HepG2 (cell line): ENCODE results near the gene SYT8. TPM values are rescaled to one million over a fixed set of nuclear protein-coding genes. Genes with fewer than 3 reads are reported as not detected.

Experiments used
- GLI4 ChIP-seq: sonication (generic); formaldehyde crosslinking; IDR thresholded peaks from 2 replicates; pipeline ENCODE4 v1.5.1; 2020; ENCODE audit warnings: missing genetic modification reagents, mild to moderate bottlenecking, moderate library complexity, borderline replicate concordance
- HMG20B ChIP-seq: conservative IDR thresholded peaks from 2 replicates; pipeline ENCODE4 v1.6.1; 2016; ENCODE audit warnings: missing genetic modification reagents, missing compliant biosample characterization
- HNF4A ChIP-seq: sonication (generic); formaldehyde crosslinking; IDR thresholded peaks from 2 replicates; pipeline ENCODE4 v1.4.0; 2020; ENCODE audit warnings: missing genetic modification reagents
- KLF6 ChIP-seq: IDR thresholded peaks from 2 replicates; pipeline ENCODE4 v1.8.0; 2016; ENCODE audit warnings: missing biosample characterization, missing genetic modification reagents
- MIXL1 ChIP-seq: IDR thresholded peaks from 2 replicates; pipeline ENCODE4 v1.6.1; 2016
- RARA ChIP-seq: IDR thresholded peaks from 2 replicates; pipeline ENCODE4 v1.6.1; 2016; ENCODE audit warnings: missing genetic modification reagents, missing compliant biosample characterization
- ZFP90 ChIP-seq: sonication (generic); formaldehyde crosslinking; IDR thresholded peaks from 2 replicates; pipeline ENCODE4 v1.8.0; 2022; ENCODE audit warnings: missing genetic modification reagents, mild to moderate bottlenecking, inconsistent platforms, borderline replicate concordance
- ZFY ChIP-seq: sonication (generic); formaldehyde crosslinking; IDR thresholded peaks from 2 replicates; pipeline ENCODE4 v1.4.0; 2020; ENCODE audit warnings: missing genetic modification reagents
- ZNF343 ChIP-seq: sonication (generic); formaldehyde crosslinking; IDR thresholded peaks from 2 replicates; pipeline ENCODE4 v1.4.0; 2020; ENCODE audit warnings: mild to moderate bottlenecking, missing genetic modification reagents
- polyA plus RNA-seq, 8 experiments: library from polyadenylated mRNA; depleted of rRNA in 3 of 8; stranded (reverse) in 7 of 8; unstranded in 1 of 8; fragments of >200 nt; fragmentation: Illumina TruSeq in 4 of 8; extraction: Trizol in 4 of 8; gene quantifications; 2 replicates each; pipeline versions ENCODE4 v1.2.1 to v1.2.3, GENCODE V29; 2011 to 2016; ENCODE audit warnings: low read depth in 4 of 8, missing spikeins in 1 of 8, mixed read lengths in 1 of 8; ENCODE audit not compliant: insufficient read depth in 1 of 8
- total RNA-seq, 5 experiments: library from RNA; depleted of rRNA; stranded (reverse); fragments of >200 nt; fragmentation: Illumina TruSeq; extraction: Trizol; gene quantifications; 2 replicates each; pipeline ENCODE4 v1.2.3, GENCODE V29; 2016; ENCODE audit warnings: low read depth in 1 of 5
- TF ChIP-seq, protein P1 (sequence below): sonication (generic); formaldehyde crosslinking; IDR thresholded peaks from 2 replicates; pipeline ENCODE4; 2020; ENCODE audit warnings: missing genetic modification reagents, mild to moderate bottlenecking, borderline replicate concordance
- TF ChIP-seq, protein P2 (sequence below): IDR thresholded peaks from 2 replicates; pipeline ENCODE4 v1.6.1; 2012; ENCODE audit warnings: low read depth, low read length, improper control_type of control experiment
- TF ChIP-seq, protein P3 (sequence below): IDR thresholded peaks from 2 replicates; pipeline ENCODE4 v1.6.1; 2016; ENCODE audit warnings: low read depth
- TF ChIP-seq, protein P4 (sequence below): sonication (generic); formaldehyde crosslinking; IDR thresholded peaks from 2 replicates; pipeline ENCODE4 v1.8.1; 2023; ENCODE audit warnings: mild to moderate bottlenecking, inconsistent platforms, moderate library complexity, missing genetic modification reagents, borderline replicate concordance
- TF ChIP-seq, protein P5 (sequence below): sonication (generic); formaldehyde crosslinking; IDR thresholded peaks from 2 replicates; pipeline ENCODE4 v1.8.1; 2023; ENCODE audit warnings: mild to moderate bottlenecking, missing genetic modification reagents
- TF ChIP-seq, protein P6 (sequence below): sonication (generic); formaldehyde crosslinking; IDR thresholded peaks from 2 replicates; pipeline ENCODE4 v1.4.0; 2020; ENCODE audit warnings: missing genetic modification reagents

SYT8 gene
- total and polyA plus RNA-seq, 2 of the 13 experiments (the other 11 are each of a cell fraction or from before 2014, with no cell fraction given) = 0.60 to 2.3 TPM

DNA sequence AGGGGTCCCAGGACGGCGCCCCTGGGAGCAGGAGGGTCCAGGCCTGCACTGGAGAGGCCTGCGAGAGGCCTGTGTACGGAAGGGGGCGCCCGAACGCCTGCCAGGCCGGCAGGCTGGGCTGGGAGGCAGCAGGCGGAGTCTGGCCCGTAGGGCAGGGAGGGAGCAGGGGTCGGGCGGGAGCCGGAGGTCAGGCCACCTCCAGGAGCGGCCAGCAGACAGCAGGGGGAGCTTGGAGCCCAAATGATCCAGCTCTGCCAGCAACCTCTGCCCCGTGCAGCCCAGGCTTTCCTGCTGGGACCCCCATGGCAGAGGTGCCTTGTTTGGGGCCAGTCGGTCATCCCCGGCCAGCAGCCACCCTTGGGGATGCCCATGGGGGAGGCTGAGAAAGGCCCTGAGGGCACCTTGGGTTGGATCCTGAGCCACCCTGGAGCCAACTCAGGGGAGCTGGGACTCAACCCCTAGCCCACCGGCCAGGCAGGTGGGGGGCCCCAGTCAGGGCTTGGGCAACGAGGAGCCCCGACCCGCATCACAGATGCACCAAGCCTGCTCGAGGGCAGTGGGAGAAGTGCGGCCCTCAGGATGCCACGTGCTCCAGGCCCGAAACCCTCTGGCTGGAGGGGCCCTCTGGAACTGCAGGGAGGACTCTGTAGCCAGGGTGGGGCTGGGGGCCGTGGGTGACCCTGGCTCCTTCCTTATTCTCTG is 9.6 kb upstream of the SYT8 start (continued):
- TF ChIP-seq, protein P1, sequence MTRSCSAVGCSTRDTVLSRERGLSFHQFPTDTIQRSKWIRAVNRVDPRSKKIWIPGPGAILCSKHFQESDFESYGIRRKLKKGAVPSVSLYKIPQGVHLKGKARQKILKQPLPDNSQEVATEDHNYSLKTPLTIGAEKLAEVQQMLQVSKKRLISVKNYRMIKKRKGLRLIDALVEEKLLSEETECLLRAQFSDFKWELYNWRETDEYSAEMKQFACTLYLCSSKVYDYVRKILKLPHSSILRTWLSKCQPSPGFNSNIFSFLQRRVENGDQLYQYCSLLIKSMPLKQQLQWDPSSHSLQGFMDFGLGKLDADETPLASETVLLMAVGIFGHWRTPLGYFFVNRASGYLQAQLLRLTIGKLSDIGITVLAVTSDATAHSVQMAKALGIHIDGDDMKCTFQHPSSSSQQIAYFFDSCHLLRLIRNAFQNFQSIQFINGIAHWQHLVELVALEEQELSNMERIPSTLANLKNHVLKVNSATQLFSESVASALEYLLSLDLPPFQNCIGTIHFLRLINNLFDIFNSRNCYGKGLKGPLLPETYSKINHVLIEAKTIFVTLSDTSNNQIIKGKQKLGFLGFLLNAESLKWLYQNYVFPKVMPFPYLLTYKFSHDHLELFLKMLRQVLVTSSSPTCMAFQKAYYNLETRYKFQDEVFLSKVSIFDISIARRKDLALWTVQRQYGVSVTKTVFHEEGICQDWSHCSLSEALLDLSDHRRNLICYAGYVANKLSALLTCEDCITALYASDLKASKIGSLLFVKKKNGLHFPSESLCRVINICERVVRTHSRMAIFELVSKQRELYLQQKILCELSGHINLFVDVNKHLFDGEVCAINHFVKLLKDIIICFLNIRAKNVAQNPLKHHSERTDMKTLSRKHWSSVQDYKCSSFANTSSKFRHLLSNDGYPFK (CRISPR knock-in tag) = no peak
- TF ChIP-seq ZFY (CRISPR knock-in tag) = peak; percentile 74
- TF ChIP-seq, protein P2, sequence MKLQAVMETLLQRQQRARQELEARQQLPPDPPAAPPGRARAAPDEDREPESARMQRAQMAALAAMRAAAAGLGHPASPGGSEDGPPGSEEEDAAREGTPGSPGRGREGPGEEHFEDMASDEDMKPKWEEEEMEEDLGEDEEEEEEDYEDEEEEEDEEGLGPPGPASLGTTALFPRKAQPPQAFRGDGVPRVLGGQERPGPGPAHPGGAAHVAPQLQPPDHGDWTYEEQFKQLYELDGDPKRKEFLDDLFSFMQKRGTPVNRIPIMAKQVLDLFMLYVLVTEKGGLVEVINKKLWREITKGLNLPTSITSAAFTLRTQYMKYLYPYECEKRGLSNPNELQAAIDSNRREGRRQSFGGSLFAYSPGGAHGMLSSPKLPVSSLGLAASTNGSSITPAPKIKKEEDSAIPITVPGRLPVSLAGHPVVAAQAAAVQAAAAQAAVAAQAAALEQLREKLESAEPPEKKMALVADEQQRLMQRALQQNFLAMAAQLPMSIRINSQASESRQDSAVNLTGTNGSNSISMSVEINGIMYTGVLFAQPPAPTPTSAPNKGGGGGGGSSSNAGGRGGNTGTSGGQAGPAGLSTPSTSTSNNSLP = no peak
- TF ChIP-seq, protein P3, sequence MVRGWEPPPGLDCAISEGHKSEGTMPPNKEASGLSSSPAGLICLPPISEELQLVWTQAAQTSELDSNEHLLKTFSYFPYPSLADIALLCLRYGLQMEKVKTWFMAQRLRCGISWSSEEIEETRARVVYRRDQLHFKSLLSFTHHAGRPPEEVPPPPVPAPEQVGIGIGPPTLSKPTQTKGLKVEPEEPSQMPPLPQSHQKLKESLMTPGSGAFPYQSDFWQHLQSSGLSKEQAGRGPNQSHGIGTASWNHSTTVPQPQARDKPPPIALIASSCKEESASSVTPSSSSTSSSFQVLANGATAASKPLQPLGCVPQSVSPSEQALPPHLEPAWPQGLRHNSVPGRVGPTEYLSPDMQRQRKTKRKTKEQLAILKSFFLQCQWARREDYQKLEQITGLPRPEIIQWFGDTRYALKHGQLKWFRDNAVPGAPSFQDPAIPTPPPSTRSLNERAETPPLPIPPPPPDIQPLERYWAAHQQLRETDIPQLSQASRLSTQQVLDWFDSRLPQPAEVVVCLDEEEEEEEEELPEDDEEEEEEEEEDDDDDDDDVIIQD (CRISPR knock-in tag) = 0 out of 2 replicates have a peak, but pooled peaks have one; percentile 36
- TF ChIP-seq, protein P4, sequence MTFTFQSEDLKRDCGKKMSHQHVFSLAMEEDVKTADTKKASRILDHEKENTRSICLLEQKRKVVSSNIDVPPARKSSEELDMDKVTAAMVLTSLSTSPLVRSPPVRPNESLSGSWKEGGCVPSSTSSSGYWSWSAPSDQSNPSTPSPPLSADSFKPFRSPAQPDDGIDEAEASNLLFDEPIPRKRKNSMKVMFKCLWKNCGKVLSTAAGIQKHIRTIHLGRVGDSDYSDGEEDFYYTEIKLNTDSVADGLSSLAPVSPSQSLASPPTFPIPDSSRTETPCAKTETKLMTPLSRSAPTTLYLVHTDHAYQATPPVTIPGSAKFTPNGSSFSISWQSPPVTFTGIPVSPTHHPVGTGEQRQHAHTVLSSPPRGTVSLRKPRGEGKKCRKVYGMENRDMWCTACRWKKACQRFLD (CRISPR knock-in tag) = 0 out of 2 replicates have a peak, but pooled peaks have one; percentile 61
- TF ChIP-seq RARA (CRISPR knock-in tag) = peak; percentile 67
- TF ChIP-seq, protein P5, sequence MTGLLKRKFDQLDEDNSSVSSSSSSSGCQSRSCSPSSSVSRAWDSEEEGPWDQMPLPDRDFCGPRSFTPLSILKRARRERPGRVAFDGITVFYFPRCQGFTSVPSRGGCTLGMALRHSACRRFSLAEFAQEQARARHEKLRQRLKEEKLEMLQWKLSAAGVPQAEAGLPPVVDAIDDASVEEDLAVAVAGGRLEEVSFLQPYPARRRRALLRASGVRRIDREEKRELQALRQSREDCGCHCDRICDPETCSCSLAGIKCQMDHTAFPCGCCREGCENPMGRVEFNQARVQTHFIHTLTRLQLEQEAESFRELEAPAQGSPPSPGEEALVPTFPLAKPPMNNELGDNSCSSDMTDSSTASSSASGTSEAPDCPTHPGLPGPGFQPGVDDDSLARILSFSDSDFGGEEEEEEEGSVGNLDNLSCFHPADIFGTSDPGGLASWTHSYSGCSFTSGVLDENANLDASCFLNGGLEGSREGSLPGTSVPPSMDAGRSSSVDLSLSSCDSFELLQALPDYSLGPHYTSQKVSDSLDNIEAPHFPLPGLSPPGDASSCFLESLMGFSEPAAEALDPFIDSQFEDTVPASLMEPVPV (CRISPR knock-in tag) = no peak
- TF ChIP-seq HMG20B (CRISPR knock-in tag) = no peak
- peak; percentile 80 for TF ChIP-seq ZFP90
- peak; percentile 89; the same call in 1 of the 2 replicates for TF ChIP-seq GLI4 (CRISPR knock-in tag)
- TF ChIP-seq, protein P6, sequence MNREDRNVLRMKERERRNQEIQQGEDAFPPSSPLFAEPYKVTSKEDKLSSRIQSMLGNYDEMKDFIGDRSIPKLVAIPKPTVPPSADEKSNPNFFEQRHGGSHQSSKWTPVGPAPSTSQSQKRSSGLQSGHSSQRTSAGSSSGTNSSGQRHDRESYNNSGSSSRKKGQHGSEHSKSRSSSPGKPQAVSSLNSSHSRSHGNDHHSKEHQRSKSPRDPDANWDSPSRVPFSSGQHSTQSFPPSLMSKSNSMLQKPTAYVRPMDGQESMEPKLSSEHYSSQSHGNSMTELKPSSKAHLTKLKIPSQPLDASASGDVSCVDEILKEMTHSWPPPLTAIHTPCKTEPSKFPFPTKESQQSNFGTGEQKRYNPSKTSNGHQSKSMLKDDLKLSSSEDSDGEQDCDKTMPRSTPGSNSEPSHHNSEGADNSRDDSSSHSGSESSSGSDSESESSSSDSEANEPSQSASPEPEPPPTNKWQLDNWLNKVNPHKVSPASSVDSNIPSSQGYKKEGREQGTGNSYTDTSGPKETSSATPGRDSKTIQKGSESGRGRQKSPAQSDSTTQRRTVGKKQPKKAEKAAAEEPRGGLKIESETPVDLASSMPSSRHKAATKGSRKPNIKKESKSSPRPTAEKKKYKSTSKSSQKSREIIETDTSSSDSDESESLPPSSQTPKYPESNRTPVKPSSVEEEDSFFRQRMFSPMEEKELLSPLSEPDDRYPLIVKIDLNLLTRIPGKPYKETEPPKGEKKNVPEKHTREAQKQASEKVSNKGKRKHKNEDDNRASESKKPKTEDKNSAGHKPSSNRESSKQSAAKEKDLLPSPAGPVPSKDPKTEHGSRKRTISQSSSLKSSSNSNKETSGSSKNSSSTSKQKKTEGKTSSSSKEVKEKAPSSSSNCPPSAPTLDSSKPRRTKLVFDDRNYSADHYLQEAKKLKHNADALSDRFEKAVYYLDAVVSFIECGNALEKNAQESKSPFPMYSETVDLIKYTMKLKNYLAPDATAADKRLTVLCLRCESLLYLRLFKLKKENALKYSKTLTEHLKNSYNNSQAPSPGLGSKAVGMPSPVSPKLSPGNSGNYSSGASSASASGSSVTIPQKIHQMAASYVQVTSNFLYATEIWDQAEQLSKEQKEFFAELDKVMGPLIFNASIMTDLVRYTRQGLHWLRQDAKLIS (CRISPR knock-in tag) = no peak
- peak; percentile 36; the same call in 1 of the 2 replicates for TF ChIP-seq ZNF343 (CRISPR knock-in tag)
- 0 out of 2 replicates have a peak, but pooled peaks have one; percentile 43 for TF ChIP-seq KLF6 (CRISPR knock-in tag)
- 0 out of 2 replicates have a peak, but pooled peaks have one; percentile 48 for TF ChIP-seq MIXL1 (CRISPR knock-in tag)
- peak; percentile 68 for TF ChIP-seq HNF4A (CRISPR knock-in tag)
